Hematopoietic multipotent progenitor cell treated with erythropoietin and hydrocortisone succinate and interleukin-3 and kit ligand, for 4 days (in vitro differentiated cells): ENCODE measurements around the gene UBE3B.

Source experiments
- DNase-seq: peaks from one replicate; pipeline ENCODE4 v3.0.0-alpha.2; 2015

UBE3B gene

DNA sequence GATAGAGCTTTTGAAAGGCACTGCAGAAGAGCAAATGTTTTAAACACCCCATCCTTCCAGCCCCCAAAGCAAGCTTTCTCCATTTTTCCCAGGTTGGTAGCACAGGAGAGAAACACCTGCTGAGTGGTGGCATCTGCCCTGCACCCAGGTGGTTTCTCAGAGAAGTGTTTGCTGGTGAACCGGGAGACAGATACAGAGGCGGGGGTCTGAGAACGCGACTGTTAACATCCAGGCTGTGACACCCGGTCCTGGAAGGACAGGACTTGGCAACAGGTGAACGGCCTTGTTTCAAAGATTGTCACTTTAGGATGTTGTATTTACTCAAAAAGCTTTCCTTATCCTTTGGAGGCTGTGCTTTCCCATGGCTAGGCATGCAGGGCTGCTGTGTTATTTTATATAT lies 77.3 kb downstream of the UBE3B start:
- no peak for DNase-seq

DNA sequence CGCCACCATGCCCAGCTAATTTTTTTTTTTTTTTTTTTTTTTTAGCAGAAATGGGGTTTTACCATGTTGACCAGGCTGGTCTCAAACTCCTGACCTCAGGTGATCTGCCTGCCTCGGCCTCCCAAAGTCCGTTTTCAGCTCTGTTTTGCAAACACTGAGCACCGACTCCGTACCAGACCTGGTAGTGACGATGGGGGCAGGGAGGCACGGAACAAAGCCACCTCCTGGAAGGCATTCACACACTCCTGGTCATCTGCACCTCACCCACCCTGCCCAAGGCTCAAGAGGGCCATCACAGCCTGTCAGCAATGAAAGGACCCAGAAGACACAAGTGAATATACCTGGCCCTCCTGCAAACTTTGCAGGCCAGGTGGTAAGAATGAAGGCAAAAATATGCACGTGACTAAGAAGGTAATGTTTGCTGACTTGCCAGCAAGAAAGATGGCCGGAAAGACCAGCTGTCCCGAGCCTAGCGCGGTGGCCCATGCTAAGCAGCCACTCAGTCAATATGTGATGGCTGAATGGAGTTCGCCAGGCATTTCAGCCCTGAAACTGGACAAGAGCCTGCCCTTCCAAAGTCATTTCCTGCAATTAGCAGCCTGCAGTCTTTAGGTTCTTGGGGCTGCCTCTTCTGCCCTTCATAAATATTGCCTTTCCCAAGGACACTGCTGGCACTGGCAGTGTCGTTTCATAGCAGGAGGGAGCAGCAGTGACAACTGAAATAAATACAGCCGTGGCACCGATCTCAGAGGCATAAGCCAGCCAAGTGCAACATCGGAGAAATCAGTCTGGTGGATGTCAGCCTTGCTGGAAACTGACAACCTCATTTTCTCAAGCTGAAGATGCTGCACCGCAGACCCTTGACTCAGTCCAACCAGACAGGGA lies 78.2 kb downstream of the UBE3B start:
- no peak for DNase-seq

DNA sequence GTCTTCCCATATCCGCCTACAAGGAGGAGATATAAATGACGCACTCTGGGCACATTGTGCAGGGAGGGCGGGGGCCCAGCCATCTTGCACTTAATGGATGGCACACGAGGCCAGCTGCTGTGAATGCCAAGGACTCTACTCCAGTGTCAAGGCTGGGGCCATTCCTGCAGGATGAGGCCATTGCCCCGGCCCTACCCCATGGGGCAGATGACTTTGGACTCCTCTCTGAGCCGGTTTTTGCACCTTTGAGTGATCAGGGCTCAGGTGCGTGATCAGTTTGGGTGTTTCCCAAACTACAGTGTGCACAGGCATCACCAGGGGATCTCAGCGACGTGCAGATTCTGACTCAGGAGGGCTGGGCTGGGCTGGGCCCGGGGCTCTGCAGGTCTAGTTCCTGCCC lies 79.8 kb downstream of the UBE3B start:
- no peak for DNase-seq

DNA sequence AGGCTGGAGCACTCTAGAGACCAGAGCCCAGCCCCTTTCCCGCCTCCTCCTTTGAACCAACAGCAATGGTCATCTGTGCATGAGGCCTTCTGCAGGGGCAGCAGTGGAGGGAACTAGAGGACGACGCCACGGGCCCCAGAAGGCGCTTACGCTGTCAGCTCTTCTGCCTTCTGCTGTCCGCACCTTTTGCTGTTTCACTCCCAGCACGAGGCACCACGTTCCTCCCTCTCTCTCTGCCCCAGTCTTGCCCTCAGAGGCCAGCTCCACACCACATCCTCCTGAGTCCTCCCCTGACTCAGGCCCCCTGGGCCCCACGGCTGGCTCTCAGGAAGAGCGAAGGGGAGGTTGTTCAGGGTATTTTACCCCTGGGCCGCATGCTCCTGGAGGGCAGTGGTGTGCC lies 80.4 kb downstream of the UBE3B start:
- no peak for DNase-seq

DNA sequence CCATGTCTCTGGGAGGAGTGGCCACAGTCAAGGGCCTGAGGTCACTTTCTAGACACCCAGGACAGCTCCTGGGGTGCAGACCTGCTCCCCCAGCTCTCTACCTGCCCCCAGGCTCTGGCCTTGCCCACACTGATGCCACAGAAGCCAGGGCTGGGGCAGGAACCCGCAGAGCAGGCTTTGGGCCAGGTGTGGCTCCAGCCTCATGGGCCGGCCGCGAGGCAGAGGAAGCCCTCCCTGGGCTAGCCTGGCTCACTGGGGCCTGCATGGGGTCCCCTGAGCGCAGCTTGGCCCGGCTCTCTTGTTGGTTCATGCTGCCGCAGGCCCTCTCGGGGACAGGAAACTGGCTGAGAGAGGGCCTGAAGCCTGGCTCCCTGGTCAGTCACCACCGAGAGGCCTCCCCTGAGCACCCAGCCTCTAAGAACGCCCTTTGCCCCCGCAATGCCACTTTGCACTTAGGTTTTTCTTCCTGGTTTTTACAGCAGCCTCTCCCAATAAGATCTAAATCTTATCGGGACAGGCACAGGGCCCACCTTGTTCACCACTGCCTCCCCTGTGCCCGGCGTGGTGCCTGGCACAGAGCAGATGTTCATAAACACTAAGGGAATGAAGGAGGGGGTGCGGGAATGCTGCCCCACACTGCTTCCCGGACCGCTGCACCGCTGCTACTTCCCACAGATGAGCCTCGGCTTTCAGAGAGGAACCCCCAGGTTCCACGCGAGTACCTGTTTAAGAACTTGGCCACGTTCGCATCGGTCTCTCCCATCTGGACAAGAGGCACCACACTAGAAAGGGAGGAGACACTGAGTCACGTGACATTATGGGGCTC lies 81.2 kb downstream of the UBE3B start:
- no peak for DNase-seq

DNA sequence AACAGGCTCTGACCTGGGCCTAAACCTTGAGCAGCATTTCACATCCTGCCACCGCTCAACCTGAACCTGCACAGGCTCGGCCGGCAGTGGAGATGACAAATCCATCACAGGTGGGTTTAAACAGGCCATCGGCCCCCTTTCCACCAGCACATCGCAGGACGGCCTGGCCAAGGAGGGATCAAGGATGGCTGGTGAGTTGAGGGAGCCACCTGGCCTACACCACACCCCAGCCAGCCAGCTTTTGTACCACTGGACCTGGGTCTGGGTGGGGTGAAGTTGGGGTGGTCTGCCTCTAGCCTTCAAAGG lies 81.7 kb downstream of the UBE3B start:
- no peak for DNase-seq

DNA sequence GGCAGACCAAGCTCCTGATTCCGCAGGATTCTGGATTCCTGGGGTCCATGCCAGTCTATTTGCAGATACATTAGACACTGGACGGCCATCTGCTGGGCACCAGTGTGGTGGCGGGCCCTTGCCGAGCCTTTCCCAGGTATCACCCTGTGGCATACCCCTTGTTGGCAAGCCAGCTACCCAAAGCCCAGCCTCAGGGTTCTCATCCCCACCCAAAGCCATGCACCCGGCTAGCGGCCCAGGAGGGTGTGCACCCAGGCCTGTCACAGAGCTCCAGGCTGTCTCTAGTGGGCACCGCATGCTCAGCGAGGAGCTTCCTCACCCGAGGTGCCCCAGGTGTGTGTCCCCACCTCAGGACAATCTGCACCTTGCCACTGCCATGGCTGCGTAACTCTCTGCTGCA lies 82.2 kb downstream of the UBE3B start:
- DNase-seq, result no peak

DNA sequence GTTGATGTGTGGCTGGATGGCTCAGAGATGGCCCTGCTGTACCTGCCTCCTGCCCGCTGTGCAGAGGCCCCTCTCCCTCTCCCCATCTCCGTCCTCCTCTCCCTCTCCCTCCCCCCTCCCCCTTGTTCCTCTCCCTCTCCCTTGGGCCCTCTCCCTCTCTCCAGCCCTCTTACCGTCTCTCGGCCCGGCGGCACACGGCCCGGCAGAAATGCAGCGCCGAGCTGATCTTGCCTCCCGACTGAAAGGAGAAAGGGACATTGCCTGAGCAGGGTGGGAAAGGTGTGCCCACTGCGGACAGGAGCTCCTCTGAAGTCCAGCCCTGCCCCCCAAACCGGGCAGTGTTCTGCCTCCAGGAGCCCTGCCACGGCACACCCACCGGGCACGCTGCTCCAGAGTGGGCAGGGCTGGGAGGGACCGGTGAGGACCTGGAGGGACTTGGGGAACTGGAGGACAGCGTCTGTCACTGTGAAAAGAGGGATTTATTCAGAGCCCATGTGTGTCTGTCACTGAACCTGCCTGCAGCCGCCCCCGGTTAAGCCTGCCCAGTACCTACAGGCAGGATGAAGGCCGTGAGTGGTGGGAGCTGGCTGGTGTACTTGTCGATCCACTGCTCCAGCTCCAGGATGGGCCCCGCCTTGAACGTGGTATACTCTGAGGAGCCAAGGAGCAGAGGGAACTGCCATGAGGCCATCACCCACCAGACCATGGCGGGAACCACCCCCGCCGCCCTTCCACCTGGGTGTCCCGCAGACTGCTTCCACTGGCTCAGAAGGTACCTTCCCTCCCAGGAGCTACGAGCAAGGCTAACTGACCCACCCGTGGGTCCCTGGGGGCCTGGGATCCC lies 83.7 kb downstream of the UBE3B start:
- no peak for DNase-seq

DNA sequence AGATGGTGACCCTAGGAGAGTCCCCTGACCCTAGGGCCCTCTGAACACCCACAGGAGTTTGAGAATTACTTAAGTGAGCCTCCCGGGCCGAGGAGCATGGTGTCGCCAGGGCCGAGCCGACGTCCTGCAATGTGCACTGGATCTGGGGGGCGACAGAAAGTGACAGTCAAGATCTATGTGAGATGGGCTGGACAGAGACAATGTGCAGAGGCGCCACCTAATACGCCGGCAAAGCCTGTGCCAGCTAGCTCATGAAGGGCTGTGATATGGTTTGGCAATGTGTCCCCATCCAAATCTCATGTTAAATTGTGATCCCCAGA lies 84.2 kb downstream of the UBE3B start:
- no peak for DNase-seq

DNA sequence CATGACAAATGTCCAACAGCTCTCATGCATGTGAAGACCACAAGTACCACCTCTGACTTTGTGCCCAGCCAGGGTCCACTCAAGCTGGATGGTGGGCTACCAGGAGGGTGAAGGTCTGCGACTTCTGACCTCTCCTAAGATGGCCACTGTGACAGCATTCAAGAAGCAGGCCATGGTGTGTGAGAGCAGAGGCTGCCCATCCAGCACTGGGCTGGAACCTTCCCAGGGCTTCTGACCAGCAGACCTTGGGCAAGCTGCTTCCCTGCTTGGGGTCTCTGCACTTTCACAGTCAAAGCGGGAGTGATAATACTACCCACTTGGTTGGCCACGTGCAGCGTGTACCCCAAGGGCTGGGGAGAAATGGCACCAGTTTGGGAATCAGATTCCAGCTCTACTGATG lies 85.4 kb downstream of the UBE3B start:
- no peak for DNase-seq

DNA sequence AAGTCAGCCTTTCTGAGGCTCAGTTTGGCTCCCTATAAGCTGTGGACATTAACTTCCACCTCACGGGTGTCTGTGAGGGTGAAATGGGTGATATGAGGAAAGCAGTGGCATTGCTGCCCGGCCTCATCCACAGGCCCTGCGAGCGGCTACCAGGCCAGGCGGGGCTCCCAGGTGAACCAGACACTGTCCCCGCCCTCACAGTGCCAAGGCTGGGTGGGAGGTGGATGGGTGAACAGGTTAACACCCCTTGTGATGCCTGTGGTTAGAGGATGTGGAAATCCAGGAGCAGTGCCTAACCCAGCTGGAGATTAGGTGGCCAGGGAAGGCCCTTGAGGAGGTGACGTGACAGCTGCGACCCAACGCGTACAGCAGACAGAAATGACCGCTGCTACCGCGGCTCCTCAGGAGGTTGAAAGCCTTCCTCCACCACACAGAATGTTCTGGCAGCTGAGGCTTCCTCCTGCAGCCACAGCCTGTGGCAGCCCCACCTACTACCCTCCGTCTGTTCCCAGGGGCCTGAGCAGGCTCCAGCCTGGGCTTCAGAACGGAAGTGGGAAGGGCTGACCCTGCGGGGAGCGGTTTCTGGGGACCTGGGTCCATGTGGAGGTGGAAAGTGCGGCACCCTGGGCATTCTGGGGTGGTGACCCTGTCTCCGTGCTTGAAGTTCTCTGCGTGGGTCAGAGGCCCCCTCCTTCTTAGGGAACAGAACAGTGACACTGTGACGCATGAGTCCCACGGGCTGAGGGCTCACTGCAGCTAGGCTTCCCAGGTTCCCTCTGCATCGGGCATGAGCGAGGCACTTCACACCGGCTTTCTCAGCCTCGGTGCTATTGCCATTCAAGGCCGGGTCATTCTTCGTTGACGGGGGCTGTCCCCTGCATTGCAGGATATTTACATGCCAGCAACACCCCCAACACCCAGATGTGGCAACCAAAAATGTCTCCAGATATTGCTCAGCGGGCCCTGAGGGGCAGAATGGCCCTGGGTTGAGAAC lies 86.2 kb downstream of the UBE3B start:
- DNase-seq, result no peak

DNA sequence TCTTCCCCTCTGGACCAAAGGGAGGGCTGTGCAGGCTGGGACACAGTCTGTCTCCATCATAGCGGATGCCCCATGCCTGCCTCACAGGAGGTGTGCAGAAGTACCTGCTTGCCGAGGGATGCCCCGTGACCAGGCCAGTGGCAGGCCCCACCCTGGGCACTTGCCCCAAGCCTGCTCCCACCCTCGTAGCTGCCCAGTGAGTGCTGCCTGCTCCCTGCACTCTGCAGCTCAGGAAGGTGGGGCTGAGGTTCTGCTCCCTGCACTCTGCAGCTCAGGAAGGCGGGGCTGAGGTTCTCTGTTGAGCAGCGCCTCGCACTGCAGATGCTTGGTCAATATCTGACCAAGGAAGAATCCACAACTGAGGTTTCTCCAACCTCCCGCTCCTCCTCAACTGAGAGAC lies 89.0 kb downstream of the UBE3B start:
- no peak for DNase-seq

DNA sequence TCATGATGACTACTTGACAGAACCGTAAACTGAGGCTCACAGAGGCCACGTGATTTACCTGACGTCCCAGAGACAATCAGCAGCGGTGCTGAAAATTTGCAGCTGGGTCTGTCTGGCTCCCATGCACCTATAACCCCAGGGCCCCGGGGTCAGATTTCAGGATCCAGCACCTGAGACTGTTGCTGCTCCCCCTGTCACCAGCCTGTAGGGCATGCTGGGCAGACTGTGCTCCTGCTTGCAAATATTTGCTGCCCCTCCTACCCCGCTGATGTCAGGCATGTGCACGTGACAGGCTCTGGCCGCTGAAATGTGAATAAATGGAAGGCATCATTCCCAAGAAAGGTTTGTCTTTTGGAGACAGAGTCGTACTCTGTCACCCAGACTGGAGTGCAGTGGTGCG lies 89.9 kb downstream of the UBE3B start:
- DNase-seq, result no peak

DNA sequence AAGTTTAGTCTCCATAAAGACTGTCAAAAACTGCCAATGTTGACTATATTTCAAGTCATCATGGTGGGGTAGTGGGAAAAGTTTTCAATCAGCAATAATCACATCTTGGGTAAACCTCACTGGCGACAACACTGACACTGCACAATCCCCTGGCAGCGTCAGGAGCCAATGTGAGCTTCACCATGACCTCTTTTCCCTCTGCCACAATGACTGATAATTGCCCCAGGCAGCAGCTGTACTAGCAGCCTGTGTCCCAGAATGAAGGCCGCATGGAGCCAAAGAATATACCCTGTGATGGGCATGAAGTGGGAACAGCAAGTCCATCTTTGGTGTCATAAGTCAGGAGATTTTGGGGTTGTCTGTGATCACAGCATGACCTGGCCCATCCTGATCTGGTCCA lies 90.5 kb downstream of the UBE3B start:
- no peak for DNase-seq

DNA sequence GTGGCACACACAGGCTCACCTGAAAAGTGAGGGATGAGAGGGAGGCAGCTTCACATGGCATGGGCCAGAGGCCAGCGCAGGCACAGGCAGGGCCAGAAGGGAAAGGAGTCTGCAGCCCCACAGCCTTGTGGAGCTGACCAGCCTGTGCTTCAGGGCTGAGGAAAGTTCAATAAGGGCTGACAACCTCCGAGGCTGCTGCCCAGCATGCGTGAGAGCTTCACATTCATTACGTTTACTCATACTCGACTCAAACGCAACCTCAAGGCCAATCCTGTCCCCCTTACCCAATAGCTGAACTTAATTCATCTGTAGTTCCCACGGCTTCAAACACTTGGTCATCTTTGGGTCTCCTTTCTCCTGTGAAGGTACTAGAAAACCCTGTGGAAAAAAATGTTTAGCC lies 91.1 kb downstream of the UBE3B start:
- DNase-seq, result no peak

DNA sequence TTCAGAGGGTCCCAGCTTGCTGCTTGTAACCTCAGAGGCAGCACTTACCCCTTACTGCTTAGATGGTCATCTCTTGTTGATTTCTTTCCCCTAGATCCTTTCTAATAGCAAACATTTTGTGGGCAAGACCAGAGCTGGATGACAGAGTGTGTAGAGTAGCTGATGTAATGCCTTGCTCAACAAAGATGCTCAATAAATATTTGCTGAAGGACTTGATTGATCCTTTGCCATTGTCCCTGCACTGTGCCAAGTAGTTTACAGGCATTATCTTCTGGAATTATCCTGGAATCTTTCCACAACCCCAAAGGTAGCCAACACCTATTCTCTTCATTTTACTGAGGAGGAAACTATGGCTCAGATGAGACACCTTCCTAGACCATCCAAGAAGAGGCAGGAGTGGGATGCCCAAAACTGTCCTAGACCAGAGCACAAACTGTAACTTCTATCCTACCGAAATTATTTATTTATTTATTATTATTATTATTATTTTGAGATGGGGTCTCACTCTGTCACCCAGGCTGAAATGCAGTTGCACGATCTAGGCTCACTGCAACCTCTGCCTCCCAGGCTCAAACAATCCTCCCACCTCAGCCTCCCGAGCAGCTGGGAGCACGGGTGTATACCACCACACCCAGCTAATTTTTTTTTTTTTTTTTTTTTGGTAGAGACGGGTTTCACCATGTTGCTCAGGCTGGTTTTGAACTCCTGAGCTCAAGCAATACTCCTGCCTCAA lies 94.5 kb downstream of the UBE3B start:
- no peak for DNase-seq

DNA sequence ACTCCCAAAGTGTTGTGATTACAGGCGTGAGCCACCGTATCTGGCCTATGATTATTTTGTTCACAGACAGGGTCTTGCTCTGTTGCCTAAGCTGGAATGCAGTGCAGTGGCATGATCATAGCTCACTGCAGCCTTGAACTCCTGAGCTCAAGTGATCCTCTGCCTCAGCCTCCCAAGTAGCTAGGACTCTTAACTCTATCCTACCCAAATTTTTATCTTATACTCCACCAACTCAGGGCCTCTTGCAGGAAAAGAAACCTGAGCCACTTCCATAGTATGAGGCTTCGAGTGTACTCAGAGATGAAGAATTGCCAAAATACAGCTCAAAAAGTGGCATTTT lies 95.0 kb downstream of the UBE3B start:
- peak; percentile 19 for DNase-seq

DNA sequence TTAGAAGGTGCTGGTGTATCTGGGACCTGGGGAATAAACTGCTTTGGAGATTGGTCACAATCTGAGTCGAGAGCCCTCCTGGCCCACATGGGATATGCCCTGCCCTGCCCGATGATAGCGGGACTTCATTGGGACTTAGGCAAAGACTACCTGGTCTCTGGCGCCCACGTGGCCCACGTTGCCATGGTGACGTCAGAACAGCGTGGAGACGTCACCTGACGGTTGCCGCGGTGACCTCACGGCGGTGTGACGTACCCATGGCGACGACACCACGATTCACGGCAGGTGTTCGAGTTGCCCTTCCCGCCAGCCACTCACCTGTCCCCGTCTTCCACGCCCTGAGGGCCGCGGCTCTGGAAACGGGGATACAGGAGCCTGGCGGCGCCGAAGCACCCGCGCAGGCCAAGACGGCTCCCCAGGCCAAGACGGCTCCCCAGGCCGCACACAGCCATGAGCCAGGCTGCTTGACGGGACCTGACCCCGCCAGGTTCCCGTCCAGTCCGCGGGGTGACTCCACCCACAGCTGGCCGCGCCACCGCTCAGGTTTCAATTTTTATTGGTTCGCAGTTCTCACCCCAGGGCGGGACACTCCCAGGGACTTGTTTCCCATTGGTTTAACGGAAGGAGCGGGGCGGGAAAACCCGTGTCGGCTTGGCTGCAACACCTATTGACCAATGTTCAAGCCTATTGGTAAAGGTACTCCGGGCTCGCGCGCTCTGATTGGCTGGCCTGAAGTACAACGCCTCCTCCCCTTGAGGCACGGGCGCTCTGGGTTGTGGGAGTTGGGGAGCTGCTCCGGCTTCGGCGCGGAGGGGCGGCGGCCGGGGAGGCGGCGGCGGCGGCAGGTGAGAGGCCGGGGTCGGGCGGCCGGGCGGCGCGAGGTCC lies 95.8 kb downstream of the UBE3B start, which contains the start of the genes MMAB and MVK:
Gene MMAB (minus strand): TSS at position 476 of the 885 bp plus-strand sequence. CDS start 24 bp downstream, at position 452.
Gene MVK (plus strand): TSS at position 766 of the 885 bp plus-strand sequence. CDS start 1,029 bp downstream, outside the sequence.
- DNase-seq, result peak; percentile 100

DNA sequence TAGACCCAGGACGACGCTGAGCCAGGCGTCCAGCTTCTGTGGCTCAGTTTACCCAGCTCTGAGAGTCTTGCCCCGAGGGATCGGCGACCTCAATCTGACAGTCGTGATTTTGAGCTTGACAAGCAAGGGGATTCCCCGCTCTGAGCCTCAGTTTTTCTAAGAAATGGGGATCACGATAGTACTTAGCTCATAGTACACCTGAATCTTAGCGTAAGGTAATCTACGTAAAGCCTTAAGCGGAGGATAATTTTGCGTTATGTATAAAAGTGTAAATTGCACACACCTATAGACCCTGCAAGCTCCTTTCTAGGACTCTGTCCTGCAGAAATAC lies 96.4 kb downstream of the UBE3B start:
- DNase-seq, result no peak

DNA sequence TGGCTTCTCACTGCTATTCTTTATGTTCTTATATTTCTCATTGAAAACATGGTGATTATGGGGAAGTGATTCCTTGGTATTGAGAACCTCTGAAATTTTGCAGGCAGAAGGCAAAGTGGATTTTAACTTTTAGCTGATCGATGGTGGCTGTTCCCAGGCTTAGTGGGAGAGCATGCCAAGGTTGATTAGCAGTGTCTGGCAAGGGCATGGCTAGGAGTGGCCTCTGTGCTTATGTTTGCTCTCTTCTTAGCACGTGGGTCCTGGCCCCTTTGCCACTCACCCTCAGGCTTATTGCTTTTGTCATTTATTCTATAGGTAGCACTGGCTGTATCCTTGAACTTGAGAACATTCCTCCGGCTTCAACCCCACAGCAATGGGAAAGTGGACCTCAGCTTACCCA lies 98.2 kb downstream of the UBE3B start:
- no peak for DNase-seq

DNA sequence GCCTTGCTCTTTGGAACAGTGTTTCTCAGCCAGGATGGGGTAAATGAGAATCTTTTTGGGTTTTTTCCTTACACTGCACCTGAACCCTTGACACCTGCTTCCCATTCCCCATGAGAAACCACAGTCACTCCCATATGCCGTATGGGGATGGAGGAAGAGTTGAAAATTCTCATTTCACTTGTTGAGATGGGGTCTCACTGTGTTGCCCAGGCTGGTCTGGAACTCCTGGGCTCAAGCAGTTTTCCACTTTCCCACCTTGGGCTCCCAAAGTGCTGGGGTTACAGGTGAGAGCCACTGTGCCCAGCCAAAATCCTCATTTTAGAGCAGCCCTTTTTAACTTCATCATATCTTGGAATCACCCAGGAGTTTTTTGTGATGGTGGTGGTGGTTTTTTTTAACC lies 99.9 kb downstream of the UBE3B start:
- DNase-seq, result no peak
